Thoracic aorta (tissue), 2 donors: ENCODE results near the gene FAM124B. TPM values are rescaled to one million over a fixed set of nuclear protein-coding genes. Genes with fewer than 3 reads are reported as not detected.

ENCODE experiments used
- ATAC-seq: fragments of 150-250 bp; one replicate; pipeline ENCODE4 v1.8.0; 2017; ENCODE audit warnings: low read depth; ENCODE audit not compliant: insufficient number of reproducible peaks, low FRiP score
- DNase-seq: peaks from one replicate; pipeline ENCODE4 v3.0.0-alpha.2; 2020; ENCODE audit warnings: low spot score
- H3K27ac ChIP-seq, 2 donors: fragments of 200-600 bp; sonication (generic); 1 replicate in 1 of 2; 2 replicates in 1 of 2; pipeline ENCODE4 v1.5.1; 2016; ENCODE audit warnings: mild to moderate bottlenecking in 2 of 2, moderate library complexity in 2 of 2
- H3K27me3 ChIP-seq: fragments of 200-600 bp; sonication (generic); replicated peaks from 2 replicates; pipeline ENCODE4 v1.6.0; 2016; ENCODE audit warnings: mild to moderate bottlenecking; ENCODE audit not compliant: insufficient read depth
- H3K36me3 ChIP-seq: fragments of 200-600 bp; sonication (generic); one replicate; pipeline ENCODE4 v1.5.1; 2016
- H3K4me1 ChIP-seq, 2 donors: fragments of 200-600 bp; sonication (generic); 1 replicate in 1 of 2; 2 replicates in 1 of 2; pipeline versions ENCODE4 v1.5.1 to v1.6.0; 2016; ENCODE audit warnings: low read depth in 2 of 2, mild to moderate bottlenecking in 1 of 2; ENCODE audit not compliant: control insufficient read depth in 1 of 2
- H3K4me3 ChIP-seq: fragments of 200-600 bp; sonication (generic); 2 replicates; pipeline ENCODE4 v1.5.1; 2016; ENCODE audit warnings: mild to moderate bottlenecking
- H3K9me3 ChIP-seq: fragments of 200-600 bp; sonication (generic); 2 replicates; pipeline ENCODE4 v1.5.1; 2016
- total RNA-seq, 2 donors: library from RNA; depleted of rRNA; stranded (reverse); fragments of >200 nt; gene quantifications; one replicate each; pipeline versions ENCODE4 v1.1.0 to v1.2.3, GENCODE V29; 2016
- TF ChIP-seq, protein P1 (sequence below): fragments of 200-600 bp; sonication (generic); IDR thresholded peaks from one replicate; pipeline ENCODE4 v1.5.1; 2019; ENCODE audit warnings: antibody characterized with exemption

FAM124B gene
- total RNA-seq, 2 donors from 2014 or later = 1.1 to 4.0 TPM

GRCh38 chr2:224372641-224373040 is 29.3 kb downstream of the FAM124B start:
- TF ChIP-seq, protein P1, sequence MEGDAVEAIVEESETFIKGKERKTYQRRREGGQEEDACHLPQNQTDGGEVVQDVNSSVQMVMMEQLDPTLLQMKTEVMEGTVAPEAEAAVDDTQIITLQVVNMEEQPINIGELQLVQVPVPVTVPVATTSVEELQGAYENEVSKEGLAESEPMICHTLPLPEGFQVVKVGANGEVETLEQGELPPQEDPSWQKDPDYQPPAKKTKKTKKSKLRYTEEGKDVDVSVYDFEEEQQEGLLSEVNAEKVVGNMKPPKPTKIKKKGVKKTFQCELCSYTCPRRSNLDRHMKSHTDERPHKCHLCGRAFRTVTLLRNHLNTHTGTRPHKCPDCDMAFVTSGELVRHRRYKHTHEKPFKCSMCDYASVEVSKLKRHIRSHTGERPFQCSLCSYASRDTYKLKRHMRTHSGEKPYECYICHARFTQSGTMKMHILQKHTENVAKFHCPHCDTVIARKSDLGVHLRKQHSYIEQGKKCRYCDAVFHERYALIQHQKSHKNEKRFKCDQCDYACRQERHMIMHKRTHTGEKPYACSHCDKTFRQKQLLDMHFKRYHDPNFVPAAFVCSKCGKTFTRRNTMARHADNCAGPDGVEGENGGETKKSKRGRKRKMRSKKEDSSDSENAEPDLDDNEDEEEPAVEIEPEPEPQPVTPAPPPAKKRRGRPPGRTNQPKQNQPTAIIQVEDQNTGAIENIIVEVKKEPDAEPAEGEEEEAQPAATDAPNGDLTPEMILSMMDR = no peak
- DNase-seq = no peak
- no peak for ATAC-seq
- Histone ChIP-seq H3K36me3 (no peaks in the 10 kb centered on the region), H3K4me3 (no peak overlapping the region), H3K27ac (no peak overlapping the region), H3K9me3 (no peaks in the 10 kb centered on the region), H3K27me3 (no peaks in the 10 kb centered on the region), H3K4me1 (no peaks in the 10 kb centered on the region)

- DNase-seq (no peak), ATAC-seq (no peak)
- Histone ChIP-seq H3K4me1 (no peaks in the 10 kb centered on the region), H3K27me3 (no peaks in the 10 kb centered on the region), H3K36me3 (no peaks in the 10 kb centered on the region), H3K27ac (no peak overlapping the region), H3K9me3 (no peaks in the 10 kb centered on the region), H3K4me3 (no peak overlapping the region)
- TF ChIP-seq, protein P1 = peak; percentile 51
Observed at GRCh38 chr2:224369028-224369632, 32.8 kb downstream of the FAM124B start.

- Histone ChIP-seq H3K27me3 (no peaks in the 10 kb centered on the region), H3K27ac (no peak overlapping the region)
- ATAC-seq = no peak
Observed at GRCh38 chr2:224366267-224366844, 35.6 kb downstream of the FAM124B start.

DNA sequence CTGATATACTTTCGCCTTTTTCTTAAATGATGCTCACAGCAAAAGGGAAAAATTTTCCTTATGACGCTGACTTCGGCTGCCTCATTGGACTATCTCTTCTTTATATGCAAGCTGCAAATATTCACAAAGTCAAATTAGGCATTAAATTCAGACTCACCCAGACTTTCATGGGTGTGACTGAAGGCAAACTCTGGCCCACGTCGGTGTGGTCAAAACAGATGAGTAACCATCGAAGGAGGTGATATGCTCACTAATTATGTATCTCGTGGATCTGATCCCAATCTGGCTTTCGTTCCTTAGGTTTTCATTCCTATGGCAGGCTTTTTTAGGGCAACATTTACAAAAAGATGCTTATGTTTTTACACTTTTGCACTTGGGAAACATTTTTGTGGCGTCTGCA is 36.6 kb downstream of the FAM124B start:
- ATAC-seq (no peak), DNase-seq (no peak)
- H3K9me3 ChIP-seq = no peaks in the 10 kb centered on the region
- H3K27ac ChIP-seq = no peak overlapping the region
- no peak overlapping the region for H3K4me3 ChIP-seq
- H3K27me3 ChIP-seq = no peaks in the 10 kb centered on the region
- H3K4me1 ChIP-seq = no peaks in the 10 kb centered on the region
- H3K36me3 ChIP-seq = no peaks in the 10 kb centered on the region
- TF ChIP-seq, protein P1 = no peak

More at GRCh38 chr2:224366267-224366844, 35.6 kb downstream of the FAM124B start:
- no peak overlapping the region for H3K4me3 ChIP-seq
- no peak for DNase-seq
- no peaks in the 10 kb centered on the region for H3K9me3 ChIP-seq
- TF ChIP-seq, protein P1 = no peak
- no peaks in the 10 kb centered on the region for H3K4me1 ChIP-seq
- no peaks in the 10 kb centered on the region for H3K36me3 ChIP-seq

GRCh38 chr2:224363281-224363680 is 38.6 kb downstream of the FAM124B start:
- no peaks in the 10 kb centered on the region for H3K27me3 ChIP-seq
- no peaks in the 10 kb centered on the region for H3K4me1 ChIP-seq
- TF ChIP-seq, protein P1 = no peak
- ATAC-seq = no peak
- no peak overlapping the region for H3K4me3 ChIP-seq
- H3K9me3 ChIP-seq = no peaks in the 10 kb centered on the region
- no peaks in the 10 kb centered on the region for H3K36me3 ChIP-seq
- H3K27ac ChIP-seq = no peak overlapping the region
- no peak for DNase-seq
